Heart left ventricle (tissue), 13 donors: ENCODE measurements around the gene FAAP100.

Experiments
- POLR2A ChIP-seq, 2 donors: fragments of 450-650 bp; IDR thresholded peaks; one replicate each; pipeline ENCODE4 v1.6.1; 2017; ENCODE audit warnings: antibody characterized with exemption in 2 of 2, mild to moderate bottlenecking in 2 of 2, moderate library complexity in 2 of 2
- TF ChIP-seq, protein P1 (sequence below), 12 donors: fragments of 200-600 bp; sonication (generic) in 4 of 12; IDR thresholded peaks; one replicate each; pipeline versions ENCODE4 v1.5.0 to v1.8.0; 2018 to 2022; ENCODE audit warnings: antibody characterized with exemption in 12 of 12, mild to moderate bottlenecking in 5 of 12
- donor health status: ischemic (EF 13 %, LVEDD 7.1; RV severe dilation, severe dysfunction).
- donor health status: DM: no; HTN: yes; CAD: no.
- donor health status: DM: no; HTN: no; CAD: no.
- donor health status: ischemic (EF 25% LVEDD 6.9; RV normal size, moderate dysfunction).
- donor health status: ischemic (EF 25% LVEDD 5.7; RV mildly dilated, moderate dysfunction).
- donor health status: ischemic (EF 35%, LVEDD 5.7; RV mildly dilated, moderate dysfunction).
- donor health status: nonischemic (EF 11% LVEDD 7.7; RV severe dilation, severe dysfunction).
- donor health status: DM: yes; HTN: yes; CAD: no.
- donor health status: PGD.
- donor health status: ischemic (EF 29% LVEDD 5.4; RV normal size, mild dysfunction).
- donor health status: nonischemic (EF 23%, LVEDD 6.1; RV moderate dilation, normal function).

DNA sequence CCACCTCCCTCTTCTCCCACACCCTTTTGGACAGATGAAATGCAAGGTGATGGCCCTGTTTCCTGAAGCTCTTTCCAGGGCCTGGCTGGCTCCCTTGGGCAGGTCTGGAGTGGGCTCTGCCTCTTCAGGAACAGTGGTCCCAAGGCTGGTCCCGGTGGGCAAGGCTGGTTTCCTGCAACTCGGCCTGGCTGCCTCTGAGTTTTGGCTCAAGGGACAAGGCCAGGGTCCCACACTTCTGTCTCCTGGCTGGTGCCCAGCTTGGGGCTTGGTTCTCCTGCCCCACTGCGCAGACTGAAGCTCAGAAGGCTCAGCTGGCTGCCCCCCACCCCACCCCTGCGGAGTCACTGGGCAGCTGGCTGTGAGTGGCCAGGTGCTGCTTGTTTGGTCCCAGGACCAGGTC lies 35.7 kb downstream of the FAAP100 start:
- no peak for TF ChIP-seq POLR2A (IDR thresholded peaks at IDR 0.05)
- TF ChIP-seq, protein P1, sequence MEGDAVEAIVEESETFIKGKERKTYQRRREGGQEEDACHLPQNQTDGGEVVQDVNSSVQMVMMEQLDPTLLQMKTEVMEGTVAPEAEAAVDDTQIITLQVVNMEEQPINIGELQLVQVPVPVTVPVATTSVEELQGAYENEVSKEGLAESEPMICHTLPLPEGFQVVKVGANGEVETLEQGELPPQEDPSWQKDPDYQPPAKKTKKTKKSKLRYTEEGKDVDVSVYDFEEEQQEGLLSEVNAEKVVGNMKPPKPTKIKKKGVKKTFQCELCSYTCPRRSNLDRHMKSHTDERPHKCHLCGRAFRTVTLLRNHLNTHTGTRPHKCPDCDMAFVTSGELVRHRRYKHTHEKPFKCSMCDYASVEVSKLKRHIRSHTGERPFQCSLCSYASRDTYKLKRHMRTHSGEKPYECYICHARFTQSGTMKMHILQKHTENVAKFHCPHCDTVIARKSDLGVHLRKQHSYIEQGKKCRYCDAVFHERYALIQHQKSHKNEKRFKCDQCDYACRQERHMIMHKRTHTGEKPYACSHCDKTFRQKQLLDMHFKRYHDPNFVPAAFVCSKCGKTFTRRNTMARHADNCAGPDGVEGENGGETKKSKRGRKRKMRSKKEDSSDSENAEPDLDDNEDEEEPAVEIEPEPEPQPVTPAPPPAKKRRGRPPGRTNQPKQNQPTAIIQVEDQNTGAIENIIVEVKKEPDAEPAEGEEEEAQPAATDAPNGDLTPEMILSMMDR (IDR thresholded peaks at IDR 0.05) = no peak
